Lower leg skin (tissue), 4 donors: Measurements from ENCODE around the gene HHIPL1. TPM values are rescaled to one million over a fixed set of nuclear protein-coding genes. Genes with fewer than 3 reads are reported as not detected.

ENCODE experiments used
- DNase-seq, 2 donors: peaks; one replicate each; pipeline ENCODE4 v3.0.0-alpha.2; 2019; ENCODE audit warnings: low spot score in 2 of 2
- H3K4me3 ChIP-seq: fragments of 200-600 bp; sonication (generic); 2 replicates; pipeline ENCODE4 v1.5.1; 2017; ENCODE audit warnings: mild to moderate bottlenecking, low read depth; ENCODE audit not compliant: poor library complexity, severe bottlenecking
- POLR2A ChIP-seq, 2 donors: fragments of 450-650 bp; IDR thresholded peaks; one replicate each; pipeline ENCODE4 v1.6.1; 2016 to 2017; ENCODE audit warnings: antibody characterized with exemption in 2 of 2, mild to moderate bottlenecking in 1 of 2, moderate library complexity in 1 of 2
- whole genome bisulfite sequencing, 2 donors: methylation state at CpG; one replicate each; pipeline ENCODE4 v1.1.5; 2018; 5-methylcytosine and 5-hydroxymethylcytosine counted together
- intact Hi-C: fragments of 100-400 bp; cut with DNase I; formaldehyde crosslinking; loops from one replicate; pipeline ENCODE4 v1.15.0; 2023; ENCODE audit warnings: low total_unique reads
- total RNA-seq, 4 donors: library from RNA; depleted of rRNA; stranded (reverse); fragments of >200 nt; gene quantifications; one replicate each; pipeline ENCODE4 v1.1.0, GENCODE V29; 2016
- TF ChIP-seq, protein P1 (sequence below), 3 donors: fragments of 450-650 bp; IDR thresholded peaks; one replicate each; pipeline ENCODE4 v1.5.1; 2016; ENCODE audit warnings: antibody characterized with exemption in 3 of 3, mild to moderate bottlenecking in 3 of 3, moderate library complexity in 2 of 3

The HHIPL1 gene
- total RNA-seq, 4 donors from 2014 or later, result 0.59 to 2.4 (median 0.92) TPM

GRCh38 chr14:99685151-99685591 lies 40.2 kb downstream of the HHIPL1 start:
- H3K4me3 ChIP-seq, result no peak overlapping the region
- no peak for TF ChIP-seq POLR2A (IDR thresholded peaks at IDR 0.05)
- TF ChIP-seq, protein P1, sequence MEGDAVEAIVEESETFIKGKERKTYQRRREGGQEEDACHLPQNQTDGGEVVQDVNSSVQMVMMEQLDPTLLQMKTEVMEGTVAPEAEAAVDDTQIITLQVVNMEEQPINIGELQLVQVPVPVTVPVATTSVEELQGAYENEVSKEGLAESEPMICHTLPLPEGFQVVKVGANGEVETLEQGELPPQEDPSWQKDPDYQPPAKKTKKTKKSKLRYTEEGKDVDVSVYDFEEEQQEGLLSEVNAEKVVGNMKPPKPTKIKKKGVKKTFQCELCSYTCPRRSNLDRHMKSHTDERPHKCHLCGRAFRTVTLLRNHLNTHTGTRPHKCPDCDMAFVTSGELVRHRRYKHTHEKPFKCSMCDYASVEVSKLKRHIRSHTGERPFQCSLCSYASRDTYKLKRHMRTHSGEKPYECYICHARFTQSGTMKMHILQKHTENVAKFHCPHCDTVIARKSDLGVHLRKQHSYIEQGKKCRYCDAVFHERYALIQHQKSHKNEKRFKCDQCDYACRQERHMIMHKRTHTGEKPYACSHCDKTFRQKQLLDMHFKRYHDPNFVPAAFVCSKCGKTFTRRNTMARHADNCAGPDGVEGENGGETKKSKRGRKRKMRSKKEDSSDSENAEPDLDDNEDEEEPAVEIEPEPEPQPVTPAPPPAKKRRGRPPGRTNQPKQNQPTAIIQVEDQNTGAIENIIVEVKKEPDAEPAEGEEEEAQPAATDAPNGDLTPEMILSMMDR (IDR thresholded peaks at IDR 0.05), result no peak
- intact Hi-C loops, result no loop called here
- peak in 1 of 2 donors; percentile 80 for DNase-seq
- WGBS, 2 donors, result 61% methylated on average over 11 of the region's 11 CpGs

DNA sequence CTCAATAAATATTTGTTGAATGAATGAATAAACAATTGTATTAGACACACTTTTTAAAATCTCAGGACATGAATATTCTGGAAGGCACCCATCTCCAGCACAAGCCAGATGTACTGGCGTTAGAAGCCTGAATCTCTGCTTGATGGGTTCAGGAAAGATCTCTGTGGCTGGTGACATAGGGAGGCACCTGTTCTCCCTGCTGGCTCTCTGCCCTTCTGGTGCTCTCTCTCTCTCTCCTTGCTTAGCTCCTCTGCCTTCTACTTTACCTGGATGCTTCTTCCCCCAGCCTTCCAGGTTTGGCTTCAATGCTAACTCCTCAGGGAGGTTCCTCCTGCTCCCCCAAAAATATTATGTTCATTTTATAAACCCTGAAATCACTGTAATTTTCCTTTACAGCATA lies 40.7 kb downstream of the HHIPL1 start:
- intact Hi-C loops, result no loop called here
- no peak for DNase-seq
- 40 to 55% methylated on average over 1 of the region's 1 CpG for WGBS, 2 donors
- H3K4me3 ChIP-seq, result no peak overlapping the region
- TF ChIP-seq, protein P1 (IDR thresholded peaks at IDR 0.05), result no peak
- TF ChIP-seq POLR2A (IDR thresholded peaks at IDR 0.05), result no peak

DNA sequence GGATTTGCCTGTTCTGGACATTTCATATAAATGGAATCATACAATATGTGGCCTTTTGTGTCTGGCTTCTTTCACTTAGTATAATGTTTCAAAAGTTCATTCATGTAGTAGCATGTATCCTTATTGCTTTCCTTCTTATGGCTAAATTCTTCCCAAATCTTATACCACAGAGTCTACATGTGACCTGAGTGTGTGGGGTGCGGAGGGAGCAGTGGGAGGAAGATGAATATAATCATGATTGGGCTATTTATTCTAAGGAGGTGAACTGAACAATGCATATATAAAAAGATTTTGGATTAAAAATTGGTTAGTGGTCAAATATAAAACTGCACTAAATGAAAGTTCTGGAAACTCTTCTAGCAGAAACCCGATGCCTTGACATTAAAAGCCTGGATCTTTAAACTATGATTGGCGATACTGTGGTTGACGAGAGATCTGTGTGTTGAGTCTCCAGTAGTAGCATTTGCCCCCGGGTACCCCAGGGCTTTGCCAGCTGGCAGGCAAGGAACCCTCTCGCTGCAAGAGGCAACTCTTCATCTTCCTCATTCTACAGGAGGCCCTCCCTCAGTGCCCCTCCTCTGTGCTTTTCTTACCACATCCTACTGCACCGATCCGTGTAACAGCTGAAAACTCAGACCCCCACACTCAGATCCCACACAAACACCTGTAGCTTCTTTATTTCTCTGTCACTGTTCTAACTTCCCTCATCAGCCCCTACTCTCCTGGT lies 41.8 kb downstream of the HHIPL1 start:
- no peak for TF ChIP-seq POLR2A (IDR thresholded peaks at IDR 0.05)
- TF ChIP-seq, protein P1 (IDR thresholded peaks at IDR 0.05), result no peak
- H3K4me3 ChIP-seq, result no peak overlapping the region
- intact Hi-C loops, result no loop called here
- peak in 1 of 2 donors; percentile 49 for DNase-seq
- 70 to 82% methylated on average over 8 of the region's 8 CpGs for WGBS, 2 donors

DNA sequence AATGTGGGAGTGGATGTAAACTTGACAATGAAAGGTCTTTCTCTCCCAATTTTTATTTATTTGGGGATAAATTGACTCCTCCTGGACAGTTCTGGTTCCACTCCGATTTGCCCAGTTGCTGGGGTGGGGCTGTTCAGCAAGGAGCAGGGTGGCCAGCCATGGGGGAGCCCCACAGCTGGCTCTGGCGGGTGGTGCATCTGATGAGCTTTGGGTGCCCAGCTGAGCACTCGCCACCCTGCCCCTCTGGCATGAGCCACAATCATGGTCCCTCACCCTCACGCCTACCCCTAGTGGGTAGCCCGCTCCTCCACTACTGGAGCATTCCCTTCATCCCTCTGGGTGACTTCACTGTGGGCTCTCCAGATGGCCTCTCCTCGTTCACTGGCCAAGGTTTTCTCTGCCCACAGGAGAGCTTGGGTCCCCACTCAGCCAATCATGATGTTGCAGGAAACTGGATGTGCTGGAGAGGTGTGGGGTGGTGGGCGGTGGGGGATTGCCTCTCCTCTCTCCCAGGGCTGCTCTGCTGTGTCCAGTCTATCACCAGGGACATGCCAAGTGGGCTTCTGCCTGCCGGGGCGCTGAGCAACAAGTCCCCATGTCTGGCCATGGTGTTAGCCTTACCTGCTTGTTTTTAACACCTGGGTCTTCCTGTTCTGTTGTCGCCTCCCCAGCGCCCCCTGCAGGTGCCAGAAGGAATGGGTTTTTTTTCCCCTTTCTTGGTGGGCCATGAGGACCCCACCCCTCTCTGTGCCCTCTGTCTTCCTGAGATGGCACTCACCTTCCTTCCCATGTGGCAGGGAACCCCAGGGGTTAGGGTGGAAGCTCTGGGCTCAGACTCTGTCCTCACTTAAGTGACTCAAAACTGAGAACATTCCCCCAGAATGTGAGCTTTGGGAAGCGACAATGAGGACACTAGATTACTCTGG lies 42.6 kb downstream of the HHIPL1 start:
- TF ChIP-seq, protein P1 (IDR thresholded peaks at IDR 0.05), result no peak
- 62 to 66% methylated on average over 11 to 12 of the region's 12 CpGs for WGBS, 2 donors
- no peak overlapping the region for H3K4me3 ChIP-seq
- peak; percentile 11 to 75 for DNase-seq
- intact Hi-C loops, result no loop called here

- peak in 1 of 2 donors; percentile 9 for DNase-seq
- TF ChIP-seq, protein P1 (IDR thresholded peaks at IDR 0.05), result no peak
- no peak for TF ChIP-seq POLR2A (IDR thresholded peaks at IDR 0.05)
- WGBS, 2 donors, result 62 to 70% methylated on average over 10 of the region's 10 CpGs
- H3K4me3 ChIP-seq, result no peak overlapping the region
- intact Hi-C loops, result no loop called here
Measured at GRCh38 chr14:99688210-99688581, 43.3 kb downstream of the HHIPL1 start.
